K562 (cell line): ENCODE measurements around the gene RALGPS1. TPM values are rescaled to one million over a fixed set of nuclear protein-coding genes. Genes with fewer than 3 reads are reported as not detected.

Source experiments
- ATAC-seq: fragments of 200-7000 bp; cut with Tn5 transposase; 3 replicates; pipeline ENCODE4 v1.9.1; 2020; ENCODE audit warnings: moderate library complexity
- BruUV-seq: library from RNA; stranded (reverse); fragments of 400-500 nt; replicated peaks from 2 replicates; lab custom pipeline; 2021; lab: Mats Ljungman, UMichigan
- CTCF ChIA-PET: fragments of 300-600 bp; formaldehyde crosslinking; extraction: SDS; loops from one replicate; lab custom pipeline; 2021; ENCODE audit warnings: low intra/inter-chr PET ratio; lab: Yijun Ruan, JAX
- POLR2A ChIA-PET: fragments of 300-600, 350-650 bp; sonication (Branson Sonifier 250); formaldehyde crosslinking; extraction: SDS; loops from one replicate; lab custom pipeline; 2021; ENCODE audit warnings: antibody characterized with exemption, inconsistent platforms; lab: Yijun Ruan, JAX
- DNase-seq, 4 experiments: peaks; one replicate each; pipeline versions ENCODE4 v3.0.0 to v3.0.0-alpha.2; 2011 to 2018; ENCODE audit warnings: low spot score in 3 of 4, mixed read lengths in 3 of 4; ENCODE audit errors: extremely low read depth in 1 of 4
- FAIRE-seq: peaks from 2 replicates; lab custom pipeline; 2011; peaks lifted over from hg19 to GRCh38; lab: Jason Lieb, UNC
- H2AFZ ChIP-seq: 2 replicates; pipeline ENCODE4 v1.6.0; 2011; ENCODE audit warnings: low read depth, low read length, control low read depth, inconsistent platforms
- H3K27ac ChIP-seq: fragments of 200-600 bp; 3 replicates; pipeline ENCODE4 v1.8.0; 2011; ENCODE audit warnings: low read depth, mild to moderate bottlenecking, control low read depth, inconsistent platforms, low read length, moderate library complexity, mixed read lengths; ENCODE audit errors: extremely low read depth
- H3K27me3 ChIP-seq, 2 experiments: fragments of 300-600 bp in 1 of 2; 2 replicates in 1 of 2; 3 replicates in 1 of 2; pipeline versions ENCODE4 v1.6.0 to v1.8.0; 2011; ENCODE audit warnings: inconsistent platforms in 2 of 2, low read length in 2 of 2, mild to moderate bottlenecking in 1 of 2, mixed read lengths in 1 of 2, moderate library complexity in 1 of 2; ENCODE audit not compliant: control insufficient read depth in 2 of 2, insufficient read depth in 2 of 2
- H3K36me3 ChIP-seq: fragments of 300-600 bp; 3 replicates; pipeline ENCODE4 v1.8.0; 2011; ENCODE audit warnings: mild to moderate bottlenecking, low read length, inconsistent platforms; ENCODE audit not compliant: control insufficient read depth, insufficient read depth
- H3K4me1 ChIP-seq, 2 experiments: fragments of 200-600 bp in 1 of 2; replicated peaks in 1 of 2; 2 replicates in 1 of 2; 3 replicates in 1 of 2; pipeline versions ENCODE4 v1.5.1 to v1.8.0; 2011; ENCODE audit warnings: inconsistent platforms in 2 of 2, low read length in 2 of 2, mild to moderate bottlenecking in 1 of 2, mixed read lengths in 1 of 2, moderate library complexity in 1 of 2; ENCODE audit not compliant: control insufficient read depth in 2 of 2, insufficient read depth in 2 of 2
- H3K4me2 ChIP-seq: 2 replicates; pipeline ENCODE4 v1.6.1; 2011; ENCODE audit warnings: low read length, control low read depth, inconsistent platforms, mixed read lengths; ENCODE audit not compliant: insufficient read depth
- H3K4me3 ChIP-seq: fragments of 200-600 bp; sonication (generic), shearing (Covaris generic); 2 replicates; pipeline ENCODE4 v1.5.1; 2016; ENCODE audit warnings: control low read depth, inconsistent platforms
- H3K79me2 ChIP-seq: fragments of 200-600 bp; 3 replicates; pipeline ENCODE4 v1.8.0; 2011; ENCODE audit warnings: low read length, inconsistent platforms; ENCODE audit not compliant: control insufficient read depth, insufficient read depth
- H3K9ac ChIP-seq, 2 experiments: 2 replicates each; pipeline versions ENCODE4 v1.6.0 to v1.6.1; 2011; ENCODE audit warnings: low read depth in 2 of 2, low read length in 2 of 2, control low read depth in 1 of 2, inconsistent platforms in 1 of 2, mild to moderate bottlenecking in 1 of 2, mixed read lengths in 1 of 2; ENCODE audit not compliant: insufficient read depth in 1 of 2
- H3K9me1 ChIP-seq: one replicate; pipeline ENCODE4 v1.6.0; 2011; ENCODE audit warnings: inconsistent platforms, mild to moderate bottlenecking, low read length, moderate library complexity; ENCODE audit not compliant: control insufficient read depth, insufficient read depth
- H3K9me3 ChIP-seq: replicated peaks from 2 replicates; pipeline ENCODE4 v1.5.1; 2011; ENCODE audit warnings: low read depth, low read length, inconsistent platforms; ENCODE audit not compliant: control insufficient read depth, insufficient read depth
- H4K20me1 ChIP-seq: replicated peaks from 2 replicates; pipeline ENCODE4 v1.6.1; 2011; ENCODE audit warnings: low read length, inconsistent platforms, mixed read lengths; ENCODE audit not compliant: control insufficient read depth, insufficient read depth
- ARHGAP35 ChIP-seq: fragments of 450-650 bp; IDR thresholded peaks from 2 replicates; pipeline ENCODE4 v1.6.1; 2018; ENCODE audit not compliant: partially characterized antibody
- CHCHD3 ChIP-seq: fragments of 250-450 bp; sonication (Bioruptor Pico); IDR thresholded peaks from 2 replicates; pipeline ENCODE4 v2.1.2; 2022; ENCODE audit warnings: mild to moderate bottlenecking
- EP300 ChIP-seq: IDR thresholded peaks from 2 replicates; pipeline ENCODE4 v1.6.1; 2012; ENCODE audit warnings: low read length, improper control_type of control experiment
- GTF2F1 ChIP-seq: IDR thresholded peaks from 2 replicates; pipeline ENCODE4 v1.6.1; 2011; ENCODE audit warnings: low read depth, low read length, improper control_type of control experiment
- HES1 ChIP-seq: fragments of 450-650 bp; IDR thresholded peaks from 2 replicates; pipeline ENCODE4 v1.6.1; 2016; ENCODE audit warnings: low read depth, mild to moderate bottlenecking, moderate library complexity
- HMBOX1 ChIP-seq: sonication (generic); IDR thresholded peaks from 2 replicates; pipeline ENCODE4 v1.6.1; 2016
- HMGXB4 ChIP-seq: sonication (generic); formaldehyde crosslinking; IDR thresholded peaks from 2 replicates; pipeline ENCODE4 v1.8.1; 2023; ENCODE audit warnings: mild to moderate bottlenecking, missing genetic modification reagents
- MXI1 ChIP-seq: IDR thresholded peaks from 2 replicates; pipeline ENCODE4 v1.6.1; 2011; ENCODE audit warnings: low read depth, mild to moderate bottlenecking, improper control_type of control experiment, low read length
- NCOA2 ChIP-seq, 2 experiments: fragments of 450-650 bp; IDR thresholded peaks; 2 replicates each; pipeline ENCODE4 v1.6.1; 2018; ENCODE audit warnings: mild to moderate bottlenecking in 2 of 2, moderate library complexity in 1 of 2; ENCODE audit not compliant: partially characterized antibody in 2 of 2
- NFIX ChIP-seq: fragments of 250-450 bp; sonication (Bioruptor Pico); IDR thresholded peaks from 2 replicates; pipeline ENCODE4 v1.4.0; 2020; ENCODE audit warnings: low read depth, mild to moderate bottlenecking, moderate library complexity
- NR2F6 ChIP-seq: fragments of 450-650 bp; formaldehyde crosslinking; IDR thresholded peaks from 2 replicates; pipeline ENCODE4 v1.4.0; 2020; ENCODE audit warnings: mild to moderate bottlenecking
- PCBP1 ChIP-seq: fragments of 200-400 bp; formaldehyde crosslinking; IDR thresholded peaks from 2 replicates; pipeline ENCODE4 v1.6.1; 2018; ENCODE audit warnings: mild to moderate bottlenecking, low read depth, low read length; ENCODE audit not compliant: poor library complexity, severe bottlenecking
- RBM39 ChIP-seq: fragments of 200-400 bp; formaldehyde crosslinking; optimal IDR thresholded peaks from 2 replicates; pipeline ENCODE3; 2018; ENCODE audit warnings: low read depth, low read length
- in situ Hi-C: fragments of 300-500 bp; cut with MboI; formaldehyde crosslinking; loops from 4 replicates; pipeline ENCODE4 v1.15.0; 2018; ENCODE audit warnings: inconsistent platforms, mixed read lengths
- intact Hi-C: fragments of 100-400 bp; cut with micrococcal nuclease; formaldehyde crosslinking; loops from 2 replicates; pipeline ENCODE4 v1.14.2; 2022
- polyA plus RNA-seq, 8 experiments: library from polyadenylated mRNA; depleted of rRNA in 4 of 8; stranded (reverse) in 5 of 8; unstranded in 3 of 8; fragments of >200 nt; fragmentation: Nextera tagmentation in 2 of 8; fragmentation: Illumina TruSeq in 1 of 8; extraction: Ambion mirVana in 2 of 8; extraction: Trizol in 1 of 8; gene quantifications; 2 replicates each; pipeline versions ENCODE4 v1.2.1 to v1.2.3, GENCODE V29; 2011 to 2014; ENCODE audit warnings: inconsistent platforms in 1 of 8, missing spikeins in 1 of 8
- total RNA-seq, 7 experiments: library from RNA; depleted of rRNA in 6 of 7; stranded (reverse); fragments of >200 nt in 6 of 7; fragmentation: Illumina TruSeq in 2 of 7; extraction: Trizol in 2 of 7; gene quantifications; 2 replicates each; pipeline versions ENCODE4 v1.2.1 to v1.2.3, GENCODE V29; 2011 to 2021; ENCODE audit warnings: low replicate concordance in 1 of 7

RALGPS1 gene
- total and polyA plus RNA-seq, 9 of the 15 experiments (the other 6 are each of a cell fraction or from before 2014, with no cell fraction given): 0.04 to 2.6 (median 1.5) TPM

- TF ChIP-seq CHCHD3 (CRISPR knock-in tag): no peak
- TF ChIP-seq EP300: no peak
- TF ChIP-seq NCOA2 (IDR thresholded peaks at IDR 0.05; ENCODE audit: partially characterized antibody in 2 of 2): no peak
These were observed 44.8 kb downstream of the RALGPS1 start (continued) for GRCh38 chr9:126959336-126959735.

GRCh38 chr9:126959917-126960316, 45.3 kb downstream of the RALGPS1 start:
- intact Hi-C loops (no loop called here), in situ Hi-C loops (no loop called here)
- Histone ChIP-seq H3K9me1 (no peaks in the 10 kb centered on the region), H4K20me1 (no peaks in the 10 kb centered on the region), H3K79me2 (no peaks in the 10 kb centered on the region), H3K9ac (no peak overlapping the region), H3K4me3 (no peak overlapping the region), H3K4me1 (peaks cover 5 to 18% of the 10 kb centered on the region in 2 experiments; a peak in 3 of 5 replicates), H3K27me3 (peaks cover 0 to 6% of the 10 kb centered on the region in 2 experiments; a peak in 2 of 5 replicates), H2AFZ (no peak overlapping the region), H3K4me2 (no peak overlapping the region), H3K36me3 (no peaks in the 10 kb centered on the region), H3K27ac (no peak overlapping the region), H3K9me3 (no peaks in the 10 kb centered on the region)
- CTCF ChIA-PET: no interaction called here
- POLR2A ChIA-PET: interaction anchor here (0.6 kb wide), 1 partner anchor 219 kb away, joined by 3 read pairs; no protein-coding TSS in a partner anchor
- ATAC-seq (no peak), DNase-seq (no peak), FAIRE-seq (no peak)
- BruUV-seq: no TSS peak
- no peak for TF ChIP-seq NR2F6 (CRISPR knock-in tag)
- no peak for TF ChIP-seq HMBOX1
- TF ChIP-seq MXI1: no peak
- TF ChIP-seq HMGXB4: no peak
- TF ChIP-seq HES1: no peak
- no peak for TF ChIP-seq ARHGAP35
- no peak for TF ChIP-seq RBM39
- no peak for TF ChIP-seq PCBP1
- TF ChIP-seq GTF2F1: no peak
- no peak for TF ChIP-seq NFIX (CRISPR knock-in tag)
